Endothelial cell of umbilical vein (primary cell): ENCODE data around the gene UBE2C.

Experiments used
- EZH2 ChIP-seq: IDR thresholded peaks from 2 replicates; pipeline ENCODE4 v1.6.1; 2012; ENCODE audit warnings: borderline replicate concordance, low read depth, mild to moderate bottlenecking, moderate library complexity, low read length, inconsistent platforms; ENCODE audit not compliant: severe bottlenecking
- FOS ChIP-seq: IDR thresholded peaks from 2 replicates; pipeline ENCODE4 v1.6.1; 2011; ENCODE audit warnings: mild to moderate bottlenecking, low read length, moderate library complexity, borderline replicate concordance; ENCODE audit not compliant: insufficient read depth
- GATA2 ChIP-seq: IDR thresholded peaks from 2 replicates; pipeline ENCODE4 v1.7.0; 2011; ENCODE audit warnings: low read depth, mild to moderate bottlenecking, moderate library complexity, mixed read lengths, low read length; ENCODE audit not compliant: insufficient read length, insufficient read depth
- JUN ChIP-seq: IDR thresholded peaks from 2 replicates; pipeline ENCODE4 v1.6.1; 2011; ENCODE audit warnings: borderline replicate concordance, low read depth; ENCODE audit not compliant: insufficient read length, insufficient read depth
- MYC ChIP-seq: IDR thresholded peaks from one replicate; pipeline ENCODE4 v1.6.1; 2011; ENCODE audit warnings: mild to moderate bottlenecking, low read depth, low read length
- POLR2A ChIP-seq: IDR thresholded peaks from 2 replicates; pipeline ENCODE4 v1.6.1; 2012; ENCODE audit warnings: low read depth, mild to moderate bottlenecking, control low read depth, low read length
- POLR2AphosphoS5 ChIP-seq: IDR thresholded peaks from 2 replicates; pipeline ENCODE4 v1.6.1; 2012; ENCODE audit warnings: low read depth, mild to moderate bottlenecking, control low read depth, low read length, moderate library complexity; ENCODE audit not compliant: insufficient read depth
- TF ChIP-seq, protein P1 (sequence below), 2 donors: IDR thresholded peaks; 1 replicate in 1 of 2; 2 replicates in 1 of 2; pipeline ENCODE4 v1.5.1; 2011; ENCODE audit warnings: low read length in 2 of 2, mild to moderate bottlenecking in 2 of 2, moderate library complexity in 2 of 2, control low read depth in 1 of 2, inconsistent platforms in 1 of 2, low read depth in 1 of 2; ENCODE audit not compliant: insufficient read depth in 1 of 2; ENCODE audit errors: extremely low read depth in 1 of 2
- TF ChIP-seq, protein P2 (sequence below): IDR thresholded peaks from 2 replicates; pipeline ENCODE4 v1.6.1; 2011; ENCODE audit not compliant: insufficient read depth, insufficient read length

DNA sequence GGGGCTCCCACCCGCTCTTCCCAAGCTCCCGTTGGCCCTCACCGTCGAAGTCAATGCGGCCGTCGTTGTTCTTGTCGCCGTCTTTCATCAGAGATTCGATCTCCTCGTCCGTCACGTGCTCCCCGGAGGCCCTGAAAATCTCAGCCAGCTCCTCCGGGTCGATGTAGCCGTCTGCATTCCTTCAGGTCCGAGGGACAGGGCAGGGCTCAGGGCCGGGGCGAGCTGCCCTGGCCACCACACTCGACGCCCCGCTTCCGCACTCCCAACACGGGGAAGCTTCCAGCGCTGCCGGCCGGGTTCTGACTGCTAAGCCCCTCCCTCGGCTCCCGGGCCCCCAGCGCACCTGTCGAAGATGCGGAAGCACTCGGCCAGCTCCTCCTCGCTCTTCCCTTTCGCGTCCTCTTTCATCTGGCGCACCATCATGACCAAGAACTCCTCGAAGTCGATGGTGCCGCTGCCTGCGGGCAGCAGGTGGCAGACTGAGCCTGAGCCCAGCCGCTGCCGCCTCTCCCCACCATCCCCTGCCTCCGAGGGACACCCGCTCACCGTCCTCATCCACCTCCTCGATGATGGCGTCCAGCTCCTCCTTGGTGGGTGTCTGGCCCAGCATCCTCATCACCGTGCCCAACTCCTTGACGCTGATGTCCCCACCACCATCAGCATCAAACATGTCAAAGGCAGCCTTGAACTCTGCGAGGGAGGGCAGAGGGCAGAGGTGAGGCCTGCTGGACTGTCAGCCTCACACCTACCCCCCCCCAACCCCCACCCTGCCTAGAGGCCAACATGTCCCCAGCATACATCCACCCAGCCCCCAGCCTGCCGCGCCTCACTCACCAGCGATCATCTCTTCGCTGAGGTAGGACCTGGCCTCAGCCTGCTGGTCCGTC is 11.7 kb downstream of the UBE2C start:
- no peak for TF ChIP-seq JUN
- TF ChIP-seq, protein P1, sequence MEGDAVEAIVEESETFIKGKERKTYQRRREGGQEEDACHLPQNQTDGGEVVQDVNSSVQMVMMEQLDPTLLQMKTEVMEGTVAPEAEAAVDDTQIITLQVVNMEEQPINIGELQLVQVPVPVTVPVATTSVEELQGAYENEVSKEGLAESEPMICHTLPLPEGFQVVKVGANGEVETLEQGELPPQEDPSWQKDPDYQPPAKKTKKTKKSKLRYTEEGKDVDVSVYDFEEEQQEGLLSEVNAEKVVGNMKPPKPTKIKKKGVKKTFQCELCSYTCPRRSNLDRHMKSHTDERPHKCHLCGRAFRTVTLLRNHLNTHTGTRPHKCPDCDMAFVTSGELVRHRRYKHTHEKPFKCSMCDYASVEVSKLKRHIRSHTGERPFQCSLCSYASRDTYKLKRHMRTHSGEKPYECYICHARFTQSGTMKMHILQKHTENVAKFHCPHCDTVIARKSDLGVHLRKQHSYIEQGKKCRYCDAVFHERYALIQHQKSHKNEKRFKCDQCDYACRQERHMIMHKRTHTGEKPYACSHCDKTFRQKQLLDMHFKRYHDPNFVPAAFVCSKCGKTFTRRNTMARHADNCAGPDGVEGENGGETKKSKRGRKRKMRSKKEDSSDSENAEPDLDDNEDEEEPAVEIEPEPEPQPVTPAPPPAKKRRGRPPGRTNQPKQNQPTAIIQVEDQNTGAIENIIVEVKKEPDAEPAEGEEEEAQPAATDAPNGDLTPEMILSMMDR (IDR thresholded peaks at IDR 0.05; ENCODE audit: extremely low read depth in 1 of 2, insufficient read depth in 1 of 2, low read depth in 1 of 2, low read length in 2 of 2) = peak; percentile 40 to 75
- TF ChIP-seq POLR2AphosphoS5 = peak; percentile 23
- no peak for TF ChIP-seq MYC
- TF ChIP-seq EZH2 = peak; percentile 22
- TF ChIP-seq FOS = no peak
- no peak for TF ChIP-seq POLR2A
- TF ChIP-seq, protein P2, sequence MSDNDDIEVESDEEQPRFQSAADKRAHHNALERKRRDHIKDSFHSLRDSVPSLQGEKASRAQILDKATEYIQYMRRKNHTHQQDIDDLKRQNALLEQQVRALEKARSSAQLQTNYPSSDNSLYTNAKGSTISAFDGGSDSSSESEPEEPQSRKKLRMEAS = no peak
- TF ChIP-seq GATA2 = no peak
